Colonic mucosa (tissue), 4 donors: ENCODE measurements around the gene DACH1. TPM values are rescaled to one million over a fixed set of nuclear protein-coding genes. Genes with fewer than 3 reads are reported as not detected.

ENCODE experiments used
- DNase-seq: peaks from one replicate; pipeline ENCODE4 v3.0.0-alpha.2; 2020
- H3K27ac ChIP-seq: fragments of 200-600 bp; one replicate; pipeline ENCODE4 v1.8.0; 2021
- H3K27me3 ChIP-seq: fragments of 200-600 bp; one replicate; pipeline ENCODE4 v1.8.0; 2021
- H3K36me3 ChIP-seq: fragments of 200-600 bp; one replicate; pipeline ENCODE4 v1.8.0; 2021
- H3K4me1 ChIP-seq: fragments of 200-600 bp; one replicate; pipeline ENCODE4 v1.8.0; 2021; ENCODE audit warnings: mild to moderate bottlenecking
- H3K4me3 ChIP-seq: fragments of 200-600 bp; one replicate; pipeline ENCODE4 v1.8.0; 2021
- H3K9ac ChIP-seq, 2 donors: one replicate each; pipeline ENCODE4 v1.7.0; 2013; ENCODE audit warnings: control low read depth in 2 of 2, low read depth in 2 of 2, low read length in 2 of 2
- H3K9me3 ChIP-seq: fragments of 200-600 bp; one replicate; pipeline ENCODE4 v1.8.0; 2021
- intact Hi-C: fragments of 100-400 bp; cut with DNase I; formaldehyde crosslinking; loops from one replicate; pipeline ENCODE4 v1.14.1; 2022
- total RNA-seq, 2 donors: library from RNA; stranded (reverse); fragmentation: NEBNext Ultra II Directional in 1 of 2; extraction: Animal tissue kit (Norgen Biotek cat#: 25700) in 1 of 2; gene quantifications; one replicate each; pipeline ENCODE4 v1.2.1, GENCODE V29; 2021
- TF ChIP-seq, protein P1 (sequence below): fragments of 200-600 bp; IDR thresholded peaks from one replicate; pipeline ENCODE4 v1.8.0; 2022; ENCODE audit warnings: antibody characterized with exemption, mild to moderate bottlenecking
- donor health status: healthy.
- donor health status: DM: no; HTN: no; CAD: no.
- donor health status: DM: no; HTN: no; CAD: no.

The DACH1 gene
- total RNA-seq, 2 donors from 2014 or later: 3.9 to 5.2 TPM

DNA sequence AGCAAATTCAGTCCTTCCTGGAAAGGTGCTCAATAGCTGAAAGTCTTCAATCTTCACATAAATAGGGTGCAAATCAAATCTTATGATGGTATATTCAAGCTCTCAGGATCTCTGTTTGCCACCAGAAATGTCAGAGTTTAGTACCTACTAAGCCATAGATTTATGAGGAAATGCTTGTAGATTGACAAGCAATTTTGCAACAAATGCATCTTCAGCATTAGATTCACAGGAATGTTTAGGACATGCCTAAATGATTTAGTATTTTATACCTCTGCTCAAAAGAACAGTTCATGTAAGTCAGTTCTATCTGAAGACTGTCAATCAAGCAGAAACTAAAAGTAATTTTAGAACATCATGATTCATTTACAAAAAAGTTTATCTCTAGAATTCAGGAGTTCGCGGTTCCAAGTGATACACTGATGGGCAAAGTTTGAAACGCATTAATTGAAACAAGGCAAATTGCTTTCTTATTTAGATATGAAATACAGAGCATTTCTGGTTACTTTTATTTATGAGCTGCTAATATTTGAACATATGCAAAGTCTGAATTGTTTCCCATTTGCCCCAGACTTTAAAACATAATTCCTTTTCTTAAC lies 65.7 kb downstream of the DACH1 start:
- Histone ChIP-seq H3K9me3 (no peaks in the 10 kb centered on the region), H3K27ac (no peak overlapping the region), H3K4me1 (no peaks in the 10 kb centered on the region), H3K4me3 (no peak overlapping the region), H3K36me3 (no peaks in the 10 kb centered on the region), H3K9ac (no peak overlapping the region), H3K27me3 (no peaks in the 10 kb centered on the region)
- intact Hi-C loops: no loop called here
- TF ChIP-seq, protein P1, sequence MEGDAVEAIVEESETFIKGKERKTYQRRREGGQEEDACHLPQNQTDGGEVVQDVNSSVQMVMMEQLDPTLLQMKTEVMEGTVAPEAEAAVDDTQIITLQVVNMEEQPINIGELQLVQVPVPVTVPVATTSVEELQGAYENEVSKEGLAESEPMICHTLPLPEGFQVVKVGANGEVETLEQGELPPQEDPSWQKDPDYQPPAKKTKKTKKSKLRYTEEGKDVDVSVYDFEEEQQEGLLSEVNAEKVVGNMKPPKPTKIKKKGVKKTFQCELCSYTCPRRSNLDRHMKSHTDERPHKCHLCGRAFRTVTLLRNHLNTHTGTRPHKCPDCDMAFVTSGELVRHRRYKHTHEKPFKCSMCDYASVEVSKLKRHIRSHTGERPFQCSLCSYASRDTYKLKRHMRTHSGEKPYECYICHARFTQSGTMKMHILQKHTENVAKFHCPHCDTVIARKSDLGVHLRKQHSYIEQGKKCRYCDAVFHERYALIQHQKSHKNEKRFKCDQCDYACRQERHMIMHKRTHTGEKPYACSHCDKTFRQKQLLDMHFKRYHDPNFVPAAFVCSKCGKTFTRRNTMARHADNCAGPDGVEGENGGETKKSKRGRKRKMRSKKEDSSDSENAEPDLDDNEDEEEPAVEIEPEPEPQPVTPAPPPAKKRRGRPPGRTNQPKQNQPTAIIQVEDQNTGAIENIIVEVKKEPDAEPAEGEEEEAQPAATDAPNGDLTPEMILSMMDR: no peak
- no peak for DNase-seq

DNA sequence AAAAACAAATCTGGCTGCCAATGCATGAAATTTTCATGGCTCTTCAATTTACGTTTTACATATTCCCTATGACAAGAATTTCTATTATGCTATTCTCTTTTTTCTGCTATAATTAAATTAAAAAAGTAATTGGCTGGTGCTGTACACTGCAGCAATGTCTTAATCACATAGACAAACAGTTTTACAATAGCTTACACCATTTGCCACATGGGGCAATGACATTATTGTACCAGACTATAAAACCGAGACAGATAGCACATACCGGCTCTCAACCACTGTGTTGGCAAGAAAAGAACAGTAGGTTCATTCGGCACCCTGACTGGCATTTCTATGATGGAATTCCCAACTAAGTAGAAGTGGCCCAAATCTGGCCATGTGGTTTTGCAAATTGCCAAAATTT lies 67.7 kb downstream of the DACH1 start:
- Histone ChIP-seq H3K27me3 (no peaks in the 10 kb centered on the region), H3K9ac (no peak overlapping the region), H3K27ac (no peak overlapping the region), H3K4me3 (no peak overlapping the region), H3K36me3 (no peaks in the 10 kb centered on the region), H3K9me3 (no peaks in the 10 kb centered on the region), H3K4me1 (no peaks in the 10 kb centered on the region)
- DNase-seq: peak; percentile 19
- intact Hi-C loops: no loop called here
- TF ChIP-seq, protein P1: no peak

DNA sequence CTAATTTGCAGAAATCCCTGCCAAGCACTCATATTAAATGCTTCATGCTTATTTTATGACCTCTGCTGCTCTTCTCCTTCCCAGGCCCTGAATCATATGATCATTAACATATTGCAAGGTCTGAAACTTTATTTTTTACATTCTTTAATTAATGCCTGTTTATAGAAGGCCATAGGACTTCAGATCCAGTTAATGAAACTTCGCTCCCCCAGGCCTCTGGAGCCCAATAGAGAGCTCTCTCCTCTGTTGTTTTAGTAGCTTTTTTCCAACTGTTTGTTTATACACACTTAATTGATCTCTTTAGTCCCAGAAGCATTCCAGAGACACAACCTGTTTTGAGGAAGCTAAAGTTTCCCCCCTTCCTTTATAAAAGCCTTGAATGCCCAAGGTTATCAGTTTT lies 68.3 kb downstream of the DACH1 start:
- intact Hi-C loops: no loop called here
- no peaks in the 10 kb centered on the region for H3K9me3 ChIP-seq
- H3K4me3 ChIP-seq: no peak overlapping the region
- H3K36me3 ChIP-seq: no peaks in the 10 kb centered on the region
- no peak overlapping the region for H3K9ac ChIP-seq
- TF ChIP-seq, protein P1: no peak
- H3K27ac ChIP-seq: no peak overlapping the region
- H3K4me1 ChIP-seq: no peaks in the 10 kb centered on the region
- H3K27me3 ChIP-seq: no peaks in the 10 kb centered on the region
- no peak for DNase-seq

DNA sequence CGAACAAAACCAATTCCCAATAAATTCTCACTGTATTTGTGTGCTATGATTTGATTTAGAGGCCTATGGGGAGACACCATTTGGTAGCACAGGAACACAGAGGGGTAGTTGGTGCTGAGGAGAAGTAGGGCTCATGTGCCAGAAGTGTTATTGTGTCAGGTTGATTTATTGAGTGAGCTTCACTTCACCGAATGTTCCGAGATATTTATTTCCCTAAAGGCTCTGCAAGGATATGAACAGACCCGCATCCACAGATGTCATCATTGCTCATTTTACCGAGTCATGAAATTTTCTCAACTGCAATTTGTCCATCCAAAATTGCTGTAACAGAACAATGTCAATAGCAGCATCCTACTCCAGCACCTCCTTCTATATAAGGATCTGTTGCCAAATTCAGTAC lies 69.5 kb downstream of the DACH1 start:
- H3K27me3 ChIP-seq: no peaks in the 10 kb centered on the region
- H3K9me3 ChIP-seq: no peaks in the 10 kb centered on the region
- no peaks in the 10 kb centered on the region for H3K4me1 ChIP-seq
- intact Hi-C loops: no loop called here
- no peaks in the 10 kb centered on the region for H3K36me3 ChIP-seq
- no peak for DNase-seq
- TF ChIP-seq, protein P1: no peak
- no peak overlapping the region for H3K4me3 ChIP-seq
- no peak overlapping the region for H3K27ac ChIP-seq
- no peak overlapping the region for H3K9ac ChIP-seq

DNA sequence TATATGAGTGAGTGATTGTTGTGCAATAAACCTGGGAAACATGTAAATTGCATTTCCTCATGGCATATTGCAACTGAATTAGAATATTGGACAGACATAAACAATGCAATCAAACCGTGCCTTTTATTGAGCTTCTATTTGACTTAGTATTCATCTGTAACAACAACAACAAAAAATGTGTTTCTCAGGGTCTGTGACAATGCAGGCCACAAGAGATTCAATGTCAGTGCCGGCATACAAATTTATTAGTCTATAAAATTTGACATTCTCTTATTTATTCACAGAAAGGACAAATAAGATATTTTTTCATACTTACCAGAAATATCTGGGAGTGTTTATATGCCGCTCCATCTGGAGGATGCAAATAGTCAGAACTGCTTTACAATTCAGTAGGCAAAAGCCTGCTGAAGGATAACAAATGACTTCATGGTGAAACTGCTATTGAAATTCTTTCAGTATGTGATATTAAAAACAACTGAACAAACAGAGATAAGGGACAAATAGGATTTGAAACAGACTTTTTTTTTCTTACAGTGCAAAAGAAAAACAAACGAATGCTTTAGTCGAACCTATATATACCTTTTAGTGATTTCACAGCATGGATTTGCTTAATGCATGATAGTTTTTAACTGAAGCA lies 77.2 kb downstream of the DACH1 start:
- Histone ChIP-seq H3K36me3 (no peaks in the 10 kb centered on the region), H3K9me3 (no peaks in the 10 kb centered on the region), H3K27me3 (no peaks in the 10 kb centered on the region), H3K27ac (no peak overlapping the region), H3K4me1 (no peaks in the 10 kb centered on the region), H3K9ac (no peak overlapping the region), H3K4me3 (no peak overlapping the region)
- TF ChIP-seq, protein P1: no peak
- no peak for DNase-seq
- intact Hi-C loops: no loop called here
